Testis (tissue), 2 donors: ENCODE results near the gene DDHD1.

Source experiments
- CTCF ChIP-seq, 3 experiments: fragments of 450-650 bp in 2 of 3; fragments of 200-600 bp in 1 of 3; sonication (generic) in 1 of 3; IDR thresholded peaks; one replicate each; pipeline ENCODE4 v1.5.1; 2016 to 2019; ENCODE audit warnings: antibody characterized with exemption in 3 of 3, mild to moderate bottlenecking in 2 of 3, moderate library complexity in 1 of 3
- POLR2A ChIP-seq: fragments of 450-650 bp; IDR thresholded peaks from one replicate; pipeline ENCODE4 v1.6.1; 2017; ENCODE audit warnings: antibody characterized with exemption, mild to moderate bottlenecking, moderate library complexity

GRCh38 chr14:53151523-53152183 is 1.5 kb downstream of the DDHD1 start:
- TF ChIP-seq CTCF (IDR thresholded peaks at IDR 0.05) (peak in 2 of 3 experiments; percentile 3 to 11), POLR2A (no peak)
